Raji (cell line): ENCODE measurements around the gene MAFG.
A peak's percentile ranks its signal among the peaks of the same experiment; 100 is the strongest.

Experiments used
- POLR2A ChIP-seq: IDR thresholded peaks from 2 replicates; pipeline ENCODE4 v1.6.1; 2011; ENCODE audit warnings: low read depth, low read length, control low read depth; ENCODE audit not compliant: insufficient read depth

The MAFG gene

DNA sequence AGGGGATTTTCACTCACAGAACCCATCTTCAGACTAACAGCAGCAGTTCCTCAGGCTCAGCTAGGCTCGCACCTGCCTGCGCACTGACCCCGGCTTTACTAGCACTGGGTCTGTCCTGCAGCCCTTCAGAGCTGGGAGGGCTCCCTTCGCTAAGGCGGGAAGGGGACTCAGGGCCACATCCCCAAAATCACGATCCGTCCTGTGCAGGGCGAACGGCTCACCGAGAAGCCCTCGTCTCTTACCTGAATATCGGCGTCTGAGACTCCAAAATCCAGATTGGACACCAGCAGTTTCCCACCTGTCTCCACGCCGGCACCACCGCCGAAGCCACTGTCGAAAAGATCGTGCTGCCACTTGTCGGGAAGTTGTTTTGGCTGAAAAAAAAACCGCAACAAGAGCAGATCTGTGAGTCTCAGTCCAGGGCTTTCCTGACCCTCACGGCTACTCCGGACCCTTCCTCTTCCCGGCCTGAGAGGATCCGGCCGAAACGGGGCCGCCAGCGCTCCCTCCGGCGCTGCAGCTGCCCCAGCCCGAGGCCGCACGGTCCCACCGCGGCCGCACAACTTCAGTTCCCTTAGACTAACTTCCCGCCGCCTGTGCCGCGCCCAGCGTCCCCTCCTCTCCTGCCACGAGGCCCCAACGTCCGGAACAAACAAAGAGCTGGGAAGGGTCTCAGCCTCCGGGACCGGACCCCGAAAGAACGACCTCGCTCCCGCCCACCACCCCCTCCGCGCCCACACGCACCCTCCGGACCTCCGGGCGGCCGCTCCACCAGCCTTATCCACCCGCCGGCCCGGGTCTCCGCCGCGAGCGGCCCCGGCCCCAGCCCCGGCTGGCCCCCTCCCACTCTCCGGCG is 36.9 kb downstream of the MAFG start:
- TF ChIP-seq POLR2A, result no peak

DNA sequence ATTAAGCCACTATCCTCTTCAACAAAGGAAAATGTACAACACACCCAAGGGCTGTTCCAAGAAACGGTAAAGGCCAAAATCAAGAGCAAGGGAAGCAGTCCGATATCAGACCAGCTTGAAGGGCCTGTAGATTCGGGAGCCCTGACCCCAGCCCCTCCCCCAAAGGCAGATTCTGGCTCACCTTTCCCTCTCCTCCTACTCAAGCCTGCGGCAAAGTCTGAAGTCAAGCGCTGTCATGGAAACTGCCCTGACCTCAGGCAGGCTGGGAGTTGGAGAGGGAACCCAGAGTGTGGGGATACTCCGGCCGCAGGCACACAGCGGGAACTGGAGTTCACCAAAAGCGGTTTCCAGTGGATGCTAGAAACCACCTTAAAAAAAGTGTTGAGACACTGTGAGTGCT is 37.9 kb downstream of the MAFG start:
- no peak for TF ChIP-seq POLR2A

DNA sequence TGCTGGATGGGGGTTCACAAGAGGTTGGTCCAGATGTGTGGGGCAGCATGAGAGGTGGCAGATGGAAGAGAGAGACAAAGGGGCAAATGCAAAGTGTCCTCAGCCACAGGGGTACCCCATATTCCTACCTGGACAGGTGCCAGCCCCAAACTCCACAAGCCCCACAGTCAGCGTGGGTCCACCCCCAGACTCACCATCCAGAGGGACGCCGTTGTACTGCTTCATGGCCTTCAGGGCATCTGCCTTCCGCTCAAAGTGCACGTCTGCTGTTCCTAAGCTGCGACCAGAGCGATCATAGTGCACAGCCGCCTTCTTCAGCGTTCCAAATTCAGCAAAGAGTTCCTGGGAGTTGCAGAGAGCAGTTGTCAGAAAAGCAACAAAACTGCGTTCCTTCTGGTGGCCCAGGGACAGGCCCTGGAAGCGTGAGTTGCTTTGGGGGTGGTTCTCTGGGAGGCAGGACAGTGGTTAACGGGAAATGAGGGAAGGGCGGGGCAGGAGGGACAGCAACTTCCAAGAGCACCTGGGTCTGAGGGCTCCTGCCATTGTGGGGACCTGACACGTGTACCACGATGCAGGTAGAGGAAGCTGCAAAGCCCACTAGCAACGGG is 38.4 kb downstream of the MAFG start:
- no peak for TF ChIP-seq POLR2A

DNA sequence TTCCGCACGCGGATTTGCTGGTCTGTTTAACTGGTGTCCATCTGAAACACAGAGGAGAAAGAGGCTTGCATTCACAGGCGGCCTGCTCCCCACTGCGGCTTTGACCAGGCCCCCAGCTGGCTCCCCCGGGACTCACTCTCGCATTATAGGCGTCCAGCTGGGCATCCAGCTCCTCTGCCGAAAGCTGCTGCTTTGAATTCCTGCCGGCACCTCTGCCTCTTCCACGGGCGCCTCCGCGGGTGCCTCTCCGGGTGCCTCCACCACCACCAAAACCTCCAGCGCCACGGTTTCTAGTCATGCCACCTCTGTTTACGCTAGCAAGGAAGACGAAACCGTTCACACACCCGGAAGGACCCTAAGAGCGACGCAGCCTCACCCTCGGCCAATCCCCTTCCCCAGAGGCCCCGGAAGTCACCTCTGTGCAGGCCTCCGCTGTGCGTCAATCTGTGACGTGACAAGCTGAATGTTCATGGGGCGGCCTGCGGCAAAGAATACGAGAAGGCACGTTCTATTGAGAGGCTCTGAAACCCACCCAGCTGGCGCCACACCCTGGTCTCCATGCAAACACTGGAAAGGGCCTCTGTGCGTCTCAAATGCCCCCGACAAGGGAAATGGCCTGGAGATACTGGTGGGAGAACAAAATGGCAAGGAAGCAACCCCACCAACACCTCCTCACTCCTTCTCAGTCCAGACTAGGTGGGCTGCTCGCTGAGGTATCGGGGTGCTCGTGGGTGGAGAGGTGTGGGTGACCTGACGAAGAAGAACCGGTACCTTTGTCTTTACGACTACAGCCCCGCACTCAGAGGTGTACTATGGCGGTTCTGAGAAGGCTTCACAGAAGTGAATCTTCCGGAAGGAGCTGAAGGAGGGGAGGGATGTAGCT is 39.2 kb downstream of the MAFG start:
- TF ChIP-seq POLR2A, result no peak

GRCh38 chr17:81885869-81886548 is 41.5 kb downstream of the MAFG start:
- no peak for TF ChIP-seq POLR2A

- TF ChIP-seq POLR2A, result no peak
Measured at GRCh38 chr17:81885454-81885853, 42.1 kb downstream of the MAFG start.

- TF ChIP-seq POLR2A, result no peak
Measured at GRCh38 chr17:81884968-81885367, 42.6 kb downstream of the MAFG start.

DNA sequence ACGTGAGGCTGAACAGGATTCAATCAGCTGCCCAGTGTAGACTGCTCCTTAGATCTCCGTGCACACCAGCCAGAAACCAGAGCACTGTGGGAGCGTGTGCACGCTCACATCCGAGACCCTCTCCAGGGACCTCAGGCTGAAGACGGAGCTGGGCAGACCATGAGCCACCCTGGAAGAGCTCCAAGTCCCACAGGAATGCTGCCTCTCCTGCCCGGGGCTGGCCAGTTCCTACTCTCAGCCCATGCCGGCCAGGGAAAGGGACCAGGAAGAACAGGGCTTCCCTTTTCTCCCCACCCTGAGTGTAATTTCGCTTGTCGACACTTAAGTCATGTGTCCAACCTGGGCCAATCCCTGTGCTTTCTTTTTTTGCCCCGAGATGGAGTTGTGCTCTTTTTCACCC is 43.0 kb downstream of the MAFG start:
- TF ChIP-seq POLR2A, result no peak

- no peak for TF ChIP-seq POLR2A
Measured at GRCh38 chr17:81879121-81879520, 48.4 kb downstream of the MAFG start.

GRCh38 chr17:81878294-81878693 is 49.2 kb downstream of the MAFG start:
- no peak for TF ChIP-seq POLR2A

DNA sequence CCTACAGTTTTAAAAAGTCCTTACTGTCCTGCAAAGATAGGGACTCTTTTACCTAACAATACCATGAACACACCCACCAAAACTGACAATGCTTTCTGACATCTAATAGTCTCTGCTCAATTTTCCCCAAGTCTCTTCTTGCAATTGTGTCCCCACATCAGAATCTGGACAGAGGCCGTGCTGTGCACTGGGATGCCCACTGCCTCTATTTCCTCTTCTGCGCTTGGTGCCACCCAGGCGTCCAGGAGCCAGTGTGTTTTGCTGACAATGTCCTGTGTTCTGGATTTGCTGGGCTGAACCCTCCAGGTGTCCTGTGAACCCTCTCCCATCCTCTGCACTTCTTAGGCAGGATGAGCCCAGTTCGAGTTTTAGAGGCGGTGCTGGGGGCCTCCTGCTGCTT is 50.0 kb downstream of the MAFG start:
- TF ChIP-seq POLR2A, result no peak

- TF ChIP-seq POLR2A, result peak; percentile 77
Measured at GRCh38 chr17:81871387-81872230, 55.9 kb downstream of the MAFG start.

- TF ChIP-seq POLR2A, result no peak
Measured at GRCh38 chr17:81870981-81871386, 56.6 kb downstream of the MAFG start, which contains the start of gene ARHGDIA. TSS of gene ARHGDIA (minus strand) at chr17:81871337. CDS start at chr17:81869930, 1,407 bp downstream.
